ENCODE data around the gene ZNF175. TPM values are rescaled to one million over a fixed set of nuclear protein-coding genes. Genes with fewer than 3 reads are reported as not detected.

ZNF175 gene
- total RNA-seq, 1 experiment from 2014 or later: 10.4 TPM

DNA sequence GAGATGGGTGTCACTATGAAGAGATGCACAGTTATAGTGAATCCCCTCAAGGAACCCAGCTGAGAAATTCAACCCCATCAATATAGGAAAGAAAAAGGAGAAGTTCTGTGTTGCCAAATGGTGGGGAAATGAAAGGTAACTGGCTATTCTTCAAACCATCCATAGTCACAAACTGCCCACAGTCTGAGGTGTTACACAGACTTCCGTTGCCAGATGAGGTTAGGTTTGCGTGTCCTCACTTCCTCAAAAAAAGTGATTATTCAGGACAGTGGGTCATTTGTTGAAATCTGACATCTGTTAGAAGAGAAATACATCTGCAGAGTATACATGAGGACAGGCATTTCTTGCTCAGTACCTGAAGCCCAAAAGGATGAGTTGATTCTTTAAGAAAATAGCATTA lies 50.1 kb downstream of the ZNF175 start:
- no peak for DNase-seq (ENCODE audit: low spot score)
- Histone ChIP-seq H3K4me3 (ENCODE audit: low read depth, low read length, poor library complexity, severe bottlenecking) (no peak overlapping the region), H3K4me1 (ENCODE audit: insufficient read depth, low read length, poor library complexity, severe bottlenecking) (no peaks in the 10 kb centered on the region), H3K9me3 (ENCODE audit: low read depth, low read length, poor library complexity, severe bottlenecking) (no peaks in the 10 kb centered on the region), H3K27me3 (replicated peaks; ENCODE audit: insufficient read depth, low read depth, low read length, poor library complexity) (peaks cover 57% of the 10 kb centered on the region), H3K36me3 (ENCODE audit: insufficient read depth, low read length, poor library complexity, severe bottlenecking) (no peaks in the 10 kb centered on the region), H3K27ac (ENCODE audit: low read depth, low read length, poor library complexity, severe bottlenecking) (no peak overlapping the region)
- intact Hi-C loops (cut with micrococcal nuclease; ENCODE audit: unreplicated experiment): no loop called here
- no TSS peak for BruUV-seq (replicated peaks)
- TF ChIP-seq, protein P1, sequence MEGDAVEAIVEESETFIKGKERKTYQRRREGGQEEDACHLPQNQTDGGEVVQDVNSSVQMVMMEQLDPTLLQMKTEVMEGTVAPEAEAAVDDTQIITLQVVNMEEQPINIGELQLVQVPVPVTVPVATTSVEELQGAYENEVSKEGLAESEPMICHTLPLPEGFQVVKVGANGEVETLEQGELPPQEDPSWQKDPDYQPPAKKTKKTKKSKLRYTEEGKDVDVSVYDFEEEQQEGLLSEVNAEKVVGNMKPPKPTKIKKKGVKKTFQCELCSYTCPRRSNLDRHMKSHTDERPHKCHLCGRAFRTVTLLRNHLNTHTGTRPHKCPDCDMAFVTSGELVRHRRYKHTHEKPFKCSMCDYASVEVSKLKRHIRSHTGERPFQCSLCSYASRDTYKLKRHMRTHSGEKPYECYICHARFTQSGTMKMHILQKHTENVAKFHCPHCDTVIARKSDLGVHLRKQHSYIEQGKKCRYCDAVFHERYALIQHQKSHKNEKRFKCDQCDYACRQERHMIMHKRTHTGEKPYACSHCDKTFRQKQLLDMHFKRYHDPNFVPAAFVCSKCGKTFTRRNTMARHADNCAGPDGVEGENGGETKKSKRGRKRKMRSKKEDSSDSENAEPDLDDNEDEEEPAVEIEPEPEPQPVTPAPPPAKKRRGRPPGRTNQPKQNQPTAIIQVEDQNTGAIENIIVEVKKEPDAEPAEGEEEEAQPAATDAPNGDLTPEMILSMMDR (conservative IDR thresholded peaks at IDR 0.05; ENCODE audit: low read depth, low read length): no peak
- POLR2A ChIA-PET (ENCODE audit: low non-redundant PET): no interaction called here
- CTCF ChIA-PET: no interaction called here

DNA sequence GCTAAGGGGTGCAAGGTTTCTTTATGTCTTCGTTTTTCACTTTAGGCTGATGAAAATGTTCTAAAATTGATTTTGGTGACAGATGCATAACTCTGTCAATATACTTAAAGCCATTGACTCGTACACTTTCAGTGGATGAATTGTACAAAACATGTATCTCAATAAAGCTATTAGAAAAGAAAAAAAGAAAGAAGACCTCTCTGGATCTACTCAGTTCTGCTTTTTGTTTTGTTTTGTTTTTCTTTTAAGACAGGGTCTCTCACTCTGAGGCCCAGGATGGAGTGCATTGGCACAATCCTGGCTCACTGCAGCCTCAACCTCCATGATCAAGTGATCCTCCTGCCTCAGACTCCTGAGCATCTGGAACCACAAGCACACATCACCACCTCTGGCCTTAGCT lies 55.6 kb downstream of the ZNF175 start:
- Histone ChIP-seq H3K9me3 (ENCODE audit: low read depth, low read length, poor library complexity, severe bottlenecking) (no peaks in the 10 kb centered on the region), H3K36me3 (ENCODE audit: insufficient read depth, low read length, poor library complexity, severe bottlenecking) (no peaks in the 10 kb centered on the region), H3K27ac (ENCODE audit: low read depth, low read length, poor library complexity, severe bottlenecking) (no peak overlapping the region), H3K4me3 (ENCODE audit: low read depth, low read length, poor library complexity, severe bottlenecking) (no peak overlapping the region), H3K4me1 (ENCODE audit: insufficient read depth, low read length, poor library complexity, severe bottlenecking) (no peaks in the 10 kb centered on the region), H3K27me3 (replicated peaks; ENCODE audit: insufficient read depth, low read depth, low read length, poor library complexity) (peaks cover 56% of the 10 kb centered on the region)
- intact Hi-C loops (cut with micrococcal nuclease; ENCODE audit: unreplicated experiment): no loop called here
- DNase-seq (ENCODE audit: low spot score): no peak
- ChIA-PET CTCF (no interaction called here), POLR2A (ENCODE audit: low non-redundant PET) (no interaction called here)
- no TSS peak for BruUV-seq (replicated peaks)
- TF ChIP-seq EZH2 (IDR thresholded peaks at IDR 0.05; ENCODE audit: borderline replicate concordance, low read depth, low read length, poor library complexity, severe bottlenecking): no peak
- TF ChIP-seq, protein P1 (conservative IDR thresholded peaks at IDR 0.05; ENCODE audit: low read depth, low read length): no peak

DNA sequence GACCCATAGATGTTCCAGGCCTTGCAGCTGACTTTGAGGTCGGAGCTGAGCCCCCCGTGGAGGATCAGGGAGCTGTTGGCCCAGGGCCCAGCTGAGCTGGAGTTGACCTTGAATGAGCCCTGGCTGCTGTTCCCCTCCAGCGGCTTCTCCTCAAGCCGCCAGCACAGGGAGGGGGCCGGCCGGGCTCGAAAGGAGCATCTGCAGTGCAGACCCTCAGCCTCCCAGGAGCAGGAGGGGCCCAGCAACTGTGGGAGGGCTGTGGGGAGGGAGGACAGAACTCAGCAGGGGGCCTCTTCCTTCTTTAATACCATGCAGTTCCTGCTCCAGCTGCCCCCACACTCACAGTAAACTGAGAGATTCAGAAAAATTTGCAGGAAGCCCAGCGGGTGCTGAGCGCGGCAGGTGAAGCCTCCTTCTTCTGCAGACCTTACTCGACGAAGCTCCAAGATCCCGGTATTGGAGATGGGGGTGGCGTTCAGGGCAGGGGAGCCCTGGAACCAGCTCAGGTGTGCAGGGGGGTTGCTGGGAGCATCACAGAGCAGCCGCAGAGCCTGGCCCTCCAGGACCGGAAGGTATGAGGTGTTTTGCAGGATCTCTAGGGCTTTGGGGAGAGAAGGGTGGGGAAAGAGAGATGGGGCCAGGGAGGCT lies 56.5 kb downstream of the ZNF175 start:
- H3K27ac ChIP-seq (ENCODE audit: low read depth, low read length, poor library complexity, severe bottlenecking): no peak overlapping the region
- intact Hi-C loops (cut with micrococcal nuclease; ENCODE audit: unreplicated experiment): loop anchor here (2.0 kb wide), 1 partner anchor 19 kb away; the partner anchor contains the start of gene SIGLEC14

More for the DNA sequence above, 56.5 kb downstream of the ZNF175 start:
- Histone ChIP-seq H3K4me3 (ENCODE audit: low read depth, low read length, poor library complexity, severe bottlenecking) (no peak overlapping the region), H3K9me3 (ENCODE audit: low read depth, low read length, poor library complexity, severe bottlenecking) (no peaks in the 10 kb centered on the region), H3K36me3 (ENCODE audit: insufficient read depth, low read length, poor library complexity, severe bottlenecking) (no peaks in the 10 kb centered on the region), H3K4me1 (ENCODE audit: insufficient read depth, low read length, poor library complexity, severe bottlenecking) (no peaks in the 10 kb centered on the region), H3K27me3 (replicated peaks; ENCODE audit: insufficient read depth, low read depth, low read length, poor library complexity) (peaks cover 57% of the 10 kb centered on the region)
- no peak for DNase-seq (ENCODE audit: low spot score)
- TF ChIP-seq, protein P1 (conservative IDR thresholded peaks at IDR 0.05; ENCODE audit: low read depth, low read length): no peak
- no peak for TF ChIP-seq EZH2 (IDR thresholded peaks at IDR 0.05; ENCODE audit: borderline replicate concordance, low read depth, low read length, poor library complexity, severe bottlenecking)
- ChIA-PET POLR2A (ENCODE audit: low non-redundant PET) (no interaction called here), CTCF (no interaction called here)
- no TSS peak for BruUV-seq (replicated peaks)
